ENCODE measurements around the gene ANKS3.

DNA sequence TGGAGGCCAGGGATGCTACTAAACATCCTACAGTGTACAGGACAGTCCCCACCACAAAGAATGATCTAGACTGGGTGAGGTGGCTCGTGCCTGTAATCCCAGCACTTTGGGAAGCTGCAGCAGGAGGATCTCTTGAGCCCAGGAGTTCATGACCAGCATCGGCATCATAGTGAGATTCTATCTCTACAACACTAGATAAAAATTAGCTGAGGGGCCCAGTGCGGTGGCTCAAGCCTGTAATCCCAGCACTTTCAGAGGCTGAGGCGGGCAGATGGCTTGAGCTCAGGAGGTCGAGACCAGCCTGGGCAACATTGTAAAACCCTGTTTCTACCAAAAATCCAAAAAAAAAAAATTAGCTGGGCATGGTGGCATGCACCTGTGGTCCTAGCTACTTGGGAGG is 38.3 kb upstream of the ANKS3 start:
- TF ChIP-seq, protein P1, sequence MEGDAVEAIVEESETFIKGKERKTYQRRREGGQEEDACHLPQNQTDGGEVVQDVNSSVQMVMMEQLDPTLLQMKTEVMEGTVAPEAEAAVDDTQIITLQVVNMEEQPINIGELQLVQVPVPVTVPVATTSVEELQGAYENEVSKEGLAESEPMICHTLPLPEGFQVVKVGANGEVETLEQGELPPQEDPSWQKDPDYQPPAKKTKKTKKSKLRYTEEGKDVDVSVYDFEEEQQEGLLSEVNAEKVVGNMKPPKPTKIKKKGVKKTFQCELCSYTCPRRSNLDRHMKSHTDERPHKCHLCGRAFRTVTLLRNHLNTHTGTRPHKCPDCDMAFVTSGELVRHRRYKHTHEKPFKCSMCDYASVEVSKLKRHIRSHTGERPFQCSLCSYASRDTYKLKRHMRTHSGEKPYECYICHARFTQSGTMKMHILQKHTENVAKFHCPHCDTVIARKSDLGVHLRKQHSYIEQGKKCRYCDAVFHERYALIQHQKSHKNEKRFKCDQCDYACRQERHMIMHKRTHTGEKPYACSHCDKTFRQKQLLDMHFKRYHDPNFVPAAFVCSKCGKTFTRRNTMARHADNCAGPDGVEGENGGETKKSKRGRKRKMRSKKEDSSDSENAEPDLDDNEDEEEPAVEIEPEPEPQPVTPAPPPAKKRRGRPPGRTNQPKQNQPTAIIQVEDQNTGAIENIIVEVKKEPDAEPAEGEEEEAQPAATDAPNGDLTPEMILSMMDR (IDR thresholded peaks at IDR 0.05): no peak
- no peak for TF ChIP-seq POLR2A (IDR thresholded peaks at IDR 0.05)

All from thyroid gland (tissue), 4 donors.